Astrocyte of the spinal cord (primary cell): Measurements from ENCODE around the gene SLMAP.

Source experiments
- DNase-seq: peaks from one replicate; pipeline ENCODE4 v3.0.0; 2011; ENCODE audit warnings: low read depth, low spot score
- H3K4me3 ChIP-seq: 2 replicates; pipeline ENCODE4 v1.5.1; 2011; ENCODE audit warnings: low read depth, mild to moderate bottlenecking, low read length, moderate library complexity
- CTCF ChIP-seq: IDR thresholded peaks from 2 replicates; pipeline ENCODE4 v1.5.1; 2012; ENCODE audit warnings: low read depth, mild to moderate bottlenecking, low read length, inconsistent platforms
- in situ Hi-C: cut with HindIII; loops from 2 replicates; pipeline ENCODE4 v1.10.0; 2017; ENCODE audit warnings: low sequenced_read_pairs

SLMAP gene

GRCh38 chr3:57963811-57964346 is 207.8 kb downstream of the SLMAP start:
- H3K4me3 ChIP-seq: no peak overlapping the region
- in situ Hi-C loops: no loop called here
- TF ChIP-seq CTCF: no peak
- no peak for DNase-seq

DNA sequence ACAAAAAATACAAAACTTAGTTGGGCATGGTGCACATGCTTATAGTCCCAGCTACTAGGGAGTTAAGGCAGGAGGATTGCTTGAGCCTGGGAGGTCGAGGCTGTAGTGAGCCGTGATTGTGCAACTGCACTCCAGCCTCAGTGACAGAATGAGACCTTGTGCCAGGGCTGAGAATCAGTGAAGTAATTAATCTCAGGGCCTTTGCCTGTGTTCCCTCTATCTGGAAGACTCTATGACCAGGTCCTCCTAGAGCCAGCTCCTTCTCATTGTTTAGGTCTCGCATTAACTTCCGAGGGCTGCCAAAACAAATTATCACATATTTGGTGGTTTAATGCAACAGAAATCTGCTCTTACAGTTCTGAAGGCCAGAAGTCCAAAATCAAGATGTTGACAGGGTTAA is 210.7 kb downstream of the SLMAP start:
- DNase-seq: no peak
- H3K4me3 ChIP-seq: no peak overlapping the region
- TF ChIP-seq CTCF: no peak
- in situ Hi-C loops: no loop called here

DNA sequence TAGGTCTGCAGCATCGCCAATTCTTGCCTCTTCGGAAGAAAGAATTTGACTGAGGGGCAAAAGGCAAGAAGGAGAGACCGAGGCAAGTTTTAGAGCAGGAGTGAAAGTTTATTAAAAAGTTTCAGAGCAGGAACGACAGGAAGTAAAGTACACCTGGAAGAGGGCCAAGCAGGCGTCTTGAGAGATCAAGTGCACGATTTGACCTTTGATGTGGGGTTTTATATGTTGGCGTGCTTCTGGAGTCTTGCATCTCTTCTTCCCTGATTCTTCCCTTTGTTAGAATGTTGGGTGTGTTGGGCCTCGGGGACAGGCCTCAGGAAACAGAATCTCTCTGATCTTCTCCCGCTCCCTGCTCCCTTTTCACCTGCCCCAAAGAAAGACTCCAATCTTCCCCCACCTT is 211.5 kb downstream of the SLMAP start:
- TF ChIP-seq CTCF: no peak
- DNase-seq: no peak
- no peak overlapping the region for H3K4me3 ChIP-seq
- in situ Hi-C loops: no loop called here

DNA sequence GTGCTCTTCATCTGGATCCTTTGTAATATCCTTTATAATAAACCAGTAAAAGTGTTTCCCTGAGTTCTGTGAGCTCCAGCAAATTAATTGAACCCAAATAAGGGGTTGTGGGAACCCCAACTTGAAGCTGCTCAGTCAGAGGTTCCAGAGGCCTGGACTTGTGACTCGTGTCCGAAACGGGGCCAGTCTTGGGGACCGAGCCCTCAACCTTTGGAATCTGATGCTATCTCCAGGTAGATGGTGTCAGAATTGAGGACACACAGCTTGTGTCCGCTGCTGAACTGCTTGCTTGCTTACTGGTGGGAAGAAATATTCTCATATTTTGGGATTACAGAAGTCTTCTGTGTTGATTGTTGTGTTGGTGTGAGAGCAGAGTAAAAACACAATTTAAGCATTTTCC is 212.4 kb downstream of the SLMAP start:
- in situ Hi-C loops: no loop called here
- no peak overlapping the region for H3K4me3 ChIP-seq
- TF ChIP-seq CTCF: no peak
- DNase-seq: no peak

- no peak for DNase-seq
- in situ Hi-C loops: no loop called here
- no peak overlapping the region for H3K4me3 ChIP-seq
- no peak for TF ChIP-seq CTCF
These were observed 215.9 kb downstream of the SLMAP start for GRCh38 chr3:57971975-57972374.

- in situ Hi-C loops: no loop called here
- no peak for TF ChIP-seq CTCF
- H3K4me3 ChIP-seq: no peak overlapping the region
- no peak for DNase-seq
These were observed 216.5 kb downstream of the SLMAP start for GRCh38 chr3:57972531-57973111.
